ENCODE measurements around the gene ZNF175. TPM values are rescaled to one million over a fixed set of nuclear protein-coding genes. Genes with fewer than 3 reads are reported as not detected.
A peak's percentile ranks its signal among the peaks of the same experiment; 100 is the strongest.

ZNF175 gene
- 3.8 TPM for total RNA-seq (2013)
- 1 to 10 TPM in 1 of 3 donors, under 1 TPM in 2; 0.39 to 2.4 (median 0.82) TPM for polyA plus RNA-seq
- 0.83 and 1.3 TPM in 2 replicates for polyA minus RNA-seq
- total RNA-seq, result 1.9 to 18.4 (median 6.9) reads per million in 11 experiments

GRCh38 chr19:51570962-51571575 lies at the start of gene ZNF175:
TSS of gene ZNF175 (plus strand) at chr19:51571283. CDS start at chr19:51573330, 2,047 bp downstream.
- Histone ChIP-seq H3K4me1 (ENCODE audit: control insufficient read depth in 1 of 2, insufficient read depth in 2 of 2, low read length in 2 of 2) (peaks cover 16 to 24% of the 10 kb centered on the region in 2 donors), H3K9me3 (replicated peaks in 1 of 2; ENCODE audit: control insufficient read depth in 1 of 2, insufficient read depth in 1 of 2, low read length in 2 of 2) (no peaks in the 10 kb centered on the region), H2AFZ (ENCODE audit: insufficient read depth, low read depth, low read length, poor library complexity, severe bottlenecking) (peak within 1 kb of the TSS; percentile 82), H3K79me2 (ENCODE audit: insufficient read depth, low read length) (peaks cover 30% of the 10 kb centered on the region), H3K4me2 (replicated peaks; ENCODE audit: extremely low read depth, low read length, poor library complexity, severe bottlenecking) (peak within 1 kb of the TSS; percentile 96), H3K36me3 (replicated peaks in 1 of 2; ENCODE audit: control insufficient read depth in 1 of 2, insufficient read depth in 2 of 2, low read length in 2 of 2) (peaks cover 15 to 22% of the 10 kb centered on the region in 2 donors), H3K27me3 (ENCODE audit: control insufficient read depth in 2 of 2, insufficient read depth in 2 of 2, low read length in 2 of 2) (no peaks in the 10 kb centered on the region), H3K27ac (ENCODE audit: low read depth in 1 of 2, low read length in 2 of 2) (peak within 1 kb of the TSS in 1 of 2 donors; percentile 32), H4K20me1 (ENCODE audit: insufficient read depth, low read length) (no peaks in the 10 kb centered on the region), H3K4me3 (replicated peaks in 1 of 3; ENCODE audit: low read depth in 2 of 3, low read length in 3 of 3) (peak within 1 kb of the TSS; percentile 76 to 91 (median 84)), H3K9ac (ENCODE audit: insufficient read depth, low read length, poor library complexity, severe bottlenecking) (peak within 1 kb of the TSS; percentile 51)
- Mint-ChIP-seq H3K4me3 (peak within 1 kb of the TSS; percentile 92 to 95), H3K27me3 (ENCODE audit: low read depth in 3 of 3) (peaks cover 0 to 5% (median 2%) of the 10 kb centered on the region in 3 donors), H3K27ac (peak within 1 kb of the TSS in 6 of 7 donors; percentile 35 to 86 (median 44)), H3K36me3 (peaks cover 23 to 25% of the 10 kb centered on the region in 2 donors), H3K9me3 (peaks cover 0 to 3% (median 0%) of the 10 kb centered on the region in 7 donors), H3K4me1 (peaks cover 25% of the 10 kb centered on the region)
- DNase-seq, result peak; percentile 79 to 90 (median 88)
- TF ChIP-seq, protein P1, sequence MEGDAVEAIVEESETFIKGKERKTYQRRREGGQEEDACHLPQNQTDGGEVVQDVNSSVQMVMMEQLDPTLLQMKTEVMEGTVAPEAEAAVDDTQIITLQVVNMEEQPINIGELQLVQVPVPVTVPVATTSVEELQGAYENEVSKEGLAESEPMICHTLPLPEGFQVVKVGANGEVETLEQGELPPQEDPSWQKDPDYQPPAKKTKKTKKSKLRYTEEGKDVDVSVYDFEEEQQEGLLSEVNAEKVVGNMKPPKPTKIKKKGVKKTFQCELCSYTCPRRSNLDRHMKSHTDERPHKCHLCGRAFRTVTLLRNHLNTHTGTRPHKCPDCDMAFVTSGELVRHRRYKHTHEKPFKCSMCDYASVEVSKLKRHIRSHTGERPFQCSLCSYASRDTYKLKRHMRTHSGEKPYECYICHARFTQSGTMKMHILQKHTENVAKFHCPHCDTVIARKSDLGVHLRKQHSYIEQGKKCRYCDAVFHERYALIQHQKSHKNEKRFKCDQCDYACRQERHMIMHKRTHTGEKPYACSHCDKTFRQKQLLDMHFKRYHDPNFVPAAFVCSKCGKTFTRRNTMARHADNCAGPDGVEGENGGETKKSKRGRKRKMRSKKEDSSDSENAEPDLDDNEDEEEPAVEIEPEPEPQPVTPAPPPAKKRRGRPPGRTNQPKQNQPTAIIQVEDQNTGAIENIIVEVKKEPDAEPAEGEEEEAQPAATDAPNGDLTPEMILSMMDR (IDR thresholded peaks at IDR 0.05), result no peak
- WGBS (ENCODE audit: insufficient coverage), result under 1% methylated on average over 25 of the region's 30 CpGs
- intact Hi-C loops (cut with micrococcal nuclease), result no loop called here

GRCh38 chr19:51521357-51521756 lies 49.7 kb upstream of the ZNF175 start:
- Histone ChIP-seq H3K27ac (ENCODE audit: low read depth in 1 of 2, low read length in 2 of 2) (no peak overlapping the region), H3K79me2 (ENCODE audit: insufficient read depth, low read length) (no peaks in the 10 kb centered on the region), H3K4me3 (replicated peaks in 1 of 3; ENCODE audit: low read depth in 2 of 3, low read length in 3 of 3) (no peak overlapping the region), H3K4me1 (ENCODE audit: control insufficient read depth in 1 of 2, insufficient read depth in 2 of 2, low read length in 2 of 2) (no peaks in the 10 kb centered on the region), H3K9ac (ENCODE audit: insufficient read depth, low read length, poor library complexity, severe bottlenecking) (no peak overlapping the region), H2AFZ (ENCODE audit: insufficient read depth, low read depth, low read length, poor library complexity, severe bottlenecking) (no peak overlapping the region), H4K20me1 (ENCODE audit: insufficient read depth, low read length) (no peaks in the 10 kb centered on the region), H3K27me3 (ENCODE audit: control insufficient read depth in 2 of 2, insufficient read depth in 2 of 2, low read length in 2 of 2) (no peaks in the 10 kb centered on the region), H3K4me2 (replicated peaks; ENCODE audit: extremely low read depth, low read length, poor library complexity, severe bottlenecking) (no peak overlapping the region), H3K36me3 (replicated peaks in 1 of 2; ENCODE audit: control insufficient read depth in 1 of 2, insufficient read depth in 2 of 2, low read length in 2 of 2) (no peaks in the 10 kb centered on the region), H3K9me3 (replicated peaks in 1 of 2; ENCODE audit: control insufficient read depth in 1 of 2, insufficient read depth in 1 of 2, low read length in 2 of 2) (peaks cover 0 to 11% of the 10 kb centered on the region in 2 donors)
- Mint-ChIP-seq H3K27ac (no peak overlapping the region), H3K36me3 (peaks cover 0 to 3% of the 10 kb centered on the region in 2 donors), H3K9me3 (peaks cover 4 to 19% (median 10%) of the 10 kb centered on the region in 7 donors), H3K4me1 (peaks cover 6% of the 10 kb centered on the region), H3K4me3 (no peak overlapping the region), H3K27me3 (ENCODE audit: low read depth in 3 of 3) (peaks cover 0 to 6% (median 0%) of the 10 kb centered on the region in 3 donors)
- no peak for DNase-seq
- intact Hi-C loops (cut with micrococcal nuclease), result no loop called here
- TF ChIP-seq, protein P1 (IDR thresholded peaks at IDR 0.05), result no peak
- no CpG with 5 or more reads among the region's 2 CpGs for WGBS (ENCODE audit: insufficient coverage)
